GM12864 (cell line): Measurements from ENCODE around the gene MKRN3.
"Not testable (repeated sequence)": the region's sequence is repeated elsewhere in the genome, so short reads cannot be mapped to it uniquely, and the experiment has no call there.

Experiments
- DNase-seq: peaks from one replicate; pipeline ENCODE4 v3.0.0-alpha.2; 2011; ENCODE audit warnings: low read depth
- H3K4me3 ChIP-seq: 2 replicates; pipeline ENCODE4 v1.5.1; 2011; ENCODE audit warnings: mild to moderate bottlenecking, low read depth, low read length, control low read depth
- CTCF ChIP-seq: IDR thresholded peaks from 2 replicates; pipeline ENCODE4 v1.5.1; 2011; ENCODE audit warnings: low read depth, mild to moderate bottlenecking, moderate library complexity, low read length, control low read depth, inconsistent platforms; ENCODE audit errors: missing control alignments

Gene MKRN3

GRCh38 chr15:23578521-23579150, 13.2 kb downstream of the MKRN3 start:
- no peak for DNase-seq
- H3K4me3 ChIP-seq = no peak overlapping the region
- TF ChIP-seq CTCF = no peak

DNA sequence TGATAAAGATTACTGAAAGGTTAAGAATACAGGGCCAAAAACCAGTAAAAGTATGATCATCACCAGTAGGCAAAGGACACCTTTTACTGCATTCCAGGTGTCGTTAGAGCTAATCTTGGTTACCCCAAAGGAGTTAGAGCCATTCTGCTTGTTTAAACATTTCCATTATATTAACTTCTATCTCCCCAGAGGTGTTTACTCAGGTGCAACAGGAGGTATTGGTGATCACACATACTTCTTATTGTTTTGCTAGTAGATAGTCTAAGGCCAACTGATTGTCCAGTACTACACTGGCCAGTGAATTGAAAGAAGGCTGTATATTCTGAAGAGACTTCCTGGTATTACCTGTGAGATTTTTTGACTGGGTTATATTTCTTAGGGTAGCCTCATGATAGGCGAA, 22.8 kb downstream of the MKRN3 start:
- TF ChIP-seq CTCF = no peak
- no peak overlapping the region for H3K4me3 ChIP-seq
- DNase-seq = no peak

DNA sequence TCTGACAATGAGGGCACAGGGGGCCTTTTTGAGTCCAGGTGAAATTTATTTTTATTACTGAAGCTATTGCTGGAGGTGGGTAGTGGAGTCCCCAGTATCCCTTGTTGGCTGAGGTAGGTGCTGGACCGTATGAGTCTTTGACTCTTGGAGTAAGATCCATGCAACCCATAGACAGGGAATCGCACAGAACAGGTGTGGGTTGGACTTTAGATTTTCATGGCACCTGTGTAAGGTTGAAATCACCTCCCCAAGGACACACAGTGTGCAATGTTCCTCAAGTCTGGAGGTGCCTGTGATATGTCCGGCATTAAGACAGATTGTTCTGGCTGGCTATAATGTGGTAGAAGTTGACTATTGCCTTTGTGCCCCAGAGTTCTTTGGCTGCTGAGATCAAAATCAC, 23.5 kb downstream of the MKRN3 start:
- TF ChIP-seq CTCF = no peak

GRCh38 chr15:23594252-23594770, 28.8 kb downstream of the MKRN3 start:
- H3K4me3 ChIP-seq = no peak overlapping the region
- no peak for DNase-seq
- TF ChIP-seq CTCF = no peak

More for the DNA sequence above, 23.5 kb downstream of the MKRN3 start:
- no peak for DNase-seq
- H3K4me3 ChIP-seq = no peak overlapping the region

GRCh38 chr15:23595368-23595767, 29.9 kb downstream of the MKRN3 start:
- no peak for DNase-seq
- H3K4me3 ChIP-seq = no peak overlapping the region
- no peak for TF ChIP-seq CTCF

DNA sequence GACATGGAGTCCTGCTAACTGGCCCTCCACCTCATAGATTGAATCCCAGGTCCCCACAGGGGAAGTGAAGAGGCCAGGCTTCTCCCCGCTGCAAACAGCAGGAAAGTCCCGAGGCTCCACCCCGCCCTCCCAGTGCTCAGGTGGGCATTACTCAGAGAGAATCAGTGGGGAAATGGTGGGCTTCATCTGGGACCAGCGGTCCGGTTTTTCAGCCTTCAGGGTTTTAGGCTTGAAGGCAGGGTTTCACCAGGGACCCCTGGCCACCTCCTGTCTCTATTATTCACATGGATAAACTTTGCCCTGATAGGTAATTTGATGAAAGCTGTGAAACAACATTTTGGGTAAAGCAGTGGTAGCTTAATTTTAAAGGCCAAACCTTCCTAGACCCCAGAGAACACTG, 31.3 kb downstream of the MKRN3 start:
- no peak overlapping the region for H3K4me3 ChIP-seq
- DNase-seq = no peak
- TF ChIP-seq CTCF = no peak

DNA sequence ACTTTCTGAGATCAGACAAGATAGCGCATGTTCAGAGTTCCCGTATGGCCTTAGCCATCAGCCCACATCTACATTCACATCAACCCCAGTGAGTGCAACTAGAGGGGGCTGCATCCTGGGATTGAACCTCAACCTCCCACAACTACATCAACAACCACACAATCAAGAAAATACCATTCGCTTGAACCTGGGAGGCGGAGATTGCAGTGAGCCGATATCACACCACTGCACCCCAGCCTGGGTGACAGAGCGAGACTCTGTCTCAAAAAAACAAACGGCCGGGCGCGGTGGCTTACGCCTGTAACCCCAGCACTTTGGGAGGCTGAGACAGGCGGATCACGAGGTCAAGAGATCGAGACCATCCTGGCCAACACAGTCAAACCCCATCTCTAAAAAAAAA, 31.8 kb downstream of the MKRN3 start:
- H3K4me3 ChIP-seq, DNase-seq: not testable (repeated sequence)

GRCh38 chr15:23599053-23599452, 33.6 kb downstream of the MKRN3 start:
- no peak for TF ChIP-seq CTCF
- no peak for DNase-seq

More at GRCh38 chr15:23599053-23599452, 33.6 kb downstream of the MKRN3 start:
- H3K4me3 ChIP-seq = no peak overlapping the region
